PC-9 (cell line): ENCODE data around the gene GCLC. TPM values are rescaled to one million over a fixed set of nuclear protein-coding genes. Genes with fewer than 3 reads are reported as not detected.
"Not testable (repeated sequence)": the region's sequence is repeated elsewhere in the genome, so short reads cannot be mapped to it uniquely, and the experiment has no call there.

Experiments
- BruUV-seq: library from RNA; stranded (reverse); fragments of 400-500 nt; replicated peaks from 2 replicates; lab custom pipeline; 2021; lab: Mats Ljungman, UMichigan
- CTCF ChIA-PET: fragments of 300-600 bp; sonication (Branson Sonifier 250); formaldehyde crosslinking; loops from one replicate; lab custom pipeline; 2022; ENCODE audit warnings: antibody characterized with exemption; lab: Charles Lee
- POLR2A ChIA-PET: fragments of 300-600 bp; sonication (Branson Sonifier 250); formaldehyde crosslinking; loops from one replicate; lab custom pipeline; 2022; ENCODE audit warnings: antibody characterized with exemption; ENCODE audit not compliant: unreplicated experiment; lab: Charles Lee
- DNase-seq, 2 experiments: peaks; one replicate each; pipeline versions ENCODE4 v3.0.0 to v3.0.0-alpha.2; 2015 to 2022; ENCODE audit warnings: mixed read lengths in 1 of 2
- H2AFZ ChIP-seq: fragments of 200-600 bp; sonication (generic); 2 replicates; pipeline ENCODE4 v1.8.1; 2017; ENCODE audit warnings: antibody characterized with exemption
- H3F3A ChIP-seq: fragments of 200-600 bp; sonication (generic); 2 replicates; pipeline ENCODE4 v1.8.1; 2017; ENCODE audit warnings: antibody characterized with exemption, mild to moderate bottlenecking, low read depth; ENCODE audit not compliant: insufficient read depth
- H3K27ac ChIP-seq: fragments of 200-600 bp; sonication (generic); 2 replicates; pipeline ENCODE4 v1.6.1; 2016; ENCODE audit warnings: mixed run types
- H3K27me3 ChIP-seq: fragments of 200-600 bp; sonication (generic); 2 replicates; pipeline ENCODE4 v1.6.1; 2016; ENCODE audit warnings: low read depth, mixed run types; ENCODE audit not compliant: insufficient read depth
- H3K36me3 ChIP-seq: fragments of 200-600 bp; sonication (generic); 2 replicates; pipeline ENCODE4 v1.6.1; 2016; ENCODE audit warnings: low read depth, mixed run types
- H3K4me1 ChIP-seq: fragments of 200-600 bp; sonication (generic); replicated peaks from 2 replicates; pipeline ENCODE4 v1.6.1; 2016; ENCODE audit warnings: mixed run types; ENCODE audit not compliant: insufficient read depth
- H3K4me2 ChIP-seq: fragments of 200-600 bp; sonication (generic); 2 replicates; pipeline ENCODE4 v1.6.1; 2017; ENCODE audit warnings: mixed run types
- H3K4me3 ChIP-seq: fragments of 200-600 bp; sonication (generic); 2 replicates; pipeline ENCODE4 v1.6.1; 2016; ENCODE audit warnings: mixed run types
- H3K79me2 ChIP-seq: fragments of 200-600 bp; sonication (generic); 2 replicates; pipeline ENCODE4 v1.6.1; 2017; ENCODE audit warnings: low read depth, mixed run types
- H3K9me2 ChIP-seq: fragments of 200-600 bp; sonication (generic); 2 replicates; pipeline ENCODE4 v1.8.1; 2017; ENCODE audit warnings: mild to moderate bottlenecking; ENCODE audit not compliant: insufficient read depth
- H3K9me3 ChIP-seq: fragments of 200-600 bp; sonication (generic); 2 replicates; pipeline ENCODE4 v1.8.1; 2016; ENCODE audit warnings: low read depth; ENCODE audit not compliant: insufficient read depth
- H4K20me1 ChIP-seq: fragments of 200-600 bp; sonication (generic); 2 replicates; pipeline ENCODE4 v1.8.1; 2017; ENCODE audit not compliant: insufficient read depth
- EZH2 ChIP-seq: fragments of 200-600 bp; sonication (generic); IDR thresholded peaks from 2 replicates; pipeline ENCODE4 v1.8.0; 2017; ENCODE audit warnings: antibody characterized with exemption, low read depth
- intact Hi-C: fragments of 100-400 bp; cut with micrococcal nuclease; formaldehyde crosslinking; loops from one replicate; pipeline ENCODE4 v1.10.0; 2022; ENCODE audit not compliant: unreplicated experiment
- total RNA-seq: library from RNA; stranded (reverse); gene quantifications from 2 replicates; pipeline ENCODE4 v1.2.3, GENCODE V29; 2021
- TF ChIP-seq, protein P1 (sequence below): fragments of 200-600 bp; sonication (generic); conservative IDR thresholded peaks from 2 replicates; pipeline ENCODE4 v1.6.1; 2017; ENCODE audit warnings: mixed run types, antibody characterized with exemption, mild to moderate bottlenecking, moderate library complexity

The GCLC gene
- total RNA-seq, 1 experiment from 2014 or later: 213 TPM

DNA sequence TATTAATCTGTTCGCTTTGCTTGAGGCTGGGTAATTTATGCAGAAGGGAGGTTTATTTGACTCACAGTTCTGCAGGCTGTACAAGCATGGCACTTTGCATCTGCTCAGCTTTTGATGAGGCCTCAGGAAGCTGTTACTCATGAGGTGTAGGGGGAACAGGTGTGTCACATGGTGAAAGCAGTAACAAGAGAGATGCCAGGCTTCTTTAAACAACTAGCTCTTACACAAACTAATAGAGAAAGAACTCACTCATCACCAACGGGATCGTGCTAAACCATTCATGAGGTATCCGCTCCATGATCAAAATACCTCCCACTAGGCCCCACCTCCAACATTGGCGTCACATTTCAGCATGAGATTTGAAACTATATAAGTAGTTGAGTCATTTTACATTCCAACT is 34.4 kb upstream of the GCLC start:
- intact Hi-C loops: no loop called here
- H4K20me1 ChIP-seq: no peaks in the 10 kb centered on the region
- no TSS peak for BruUV-seq
- H3K9me2 ChIP-seq: no peaks in the 10 kb centered on the region
- no peaks in the 10 kb centered on the region for H3K9me3 ChIP-seq
- ChIA-PET POLR2A (no interaction called here), CTCF (no interaction called here)
- H2AFZ ChIP-seq: no peak overlapping the region
- no peak overlapping the region for H3K4me2 ChIP-seq
- no peaks in the 10 kb centered on the region for H3F3A ChIP-seq
- no peak overlapping the region for H3K4me3 ChIP-seq
- DNase-seq: no peak
- no peaks in the 10 kb centered on the region for H3K27me3 ChIP-seq
- TF ChIP-seq EZH2: no peak
- TF ChIP-seq, protein P1, sequence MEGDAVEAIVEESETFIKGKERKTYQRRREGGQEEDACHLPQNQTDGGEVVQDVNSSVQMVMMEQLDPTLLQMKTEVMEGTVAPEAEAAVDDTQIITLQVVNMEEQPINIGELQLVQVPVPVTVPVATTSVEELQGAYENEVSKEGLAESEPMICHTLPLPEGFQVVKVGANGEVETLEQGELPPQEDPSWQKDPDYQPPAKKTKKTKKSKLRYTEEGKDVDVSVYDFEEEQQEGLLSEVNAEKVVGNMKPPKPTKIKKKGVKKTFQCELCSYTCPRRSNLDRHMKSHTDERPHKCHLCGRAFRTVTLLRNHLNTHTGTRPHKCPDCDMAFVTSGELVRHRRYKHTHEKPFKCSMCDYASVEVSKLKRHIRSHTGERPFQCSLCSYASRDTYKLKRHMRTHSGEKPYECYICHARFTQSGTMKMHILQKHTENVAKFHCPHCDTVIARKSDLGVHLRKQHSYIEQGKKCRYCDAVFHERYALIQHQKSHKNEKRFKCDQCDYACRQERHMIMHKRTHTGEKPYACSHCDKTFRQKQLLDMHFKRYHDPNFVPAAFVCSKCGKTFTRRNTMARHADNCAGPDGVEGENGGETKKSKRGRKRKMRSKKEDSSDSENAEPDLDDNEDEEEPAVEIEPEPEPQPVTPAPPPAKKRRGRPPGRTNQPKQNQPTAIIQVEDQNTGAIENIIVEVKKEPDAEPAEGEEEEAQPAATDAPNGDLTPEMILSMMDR: no peak
- no peaks in the 10 kb centered on the region for H3K79me2 ChIP-seq
- no peaks in the 10 kb centered on the region for H3K36me3 ChIP-seq
- no peak overlapping the region for H3K27ac ChIP-seq
- H3K4me1 ChIP-seq: no peaks in the 10 kb centered on the region

DNA sequence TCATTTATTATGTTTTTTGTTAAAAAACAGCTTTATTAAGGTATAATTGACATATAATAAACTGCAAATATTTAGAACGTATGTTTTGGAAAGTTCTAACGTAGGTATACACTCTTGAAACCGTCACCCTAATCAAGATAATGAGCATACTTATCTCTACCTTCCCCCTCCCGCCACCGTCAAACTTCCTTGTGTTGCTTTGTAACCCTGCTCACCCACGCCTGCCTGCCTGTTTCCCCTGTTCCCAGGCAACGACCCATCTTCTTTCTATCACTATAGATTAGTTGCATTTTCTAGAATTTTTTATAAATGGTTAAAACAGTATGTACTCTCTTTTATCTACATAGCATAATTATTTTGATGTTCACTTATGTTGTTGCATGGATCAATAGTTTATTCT is 33.5 kb upstream of the GCLC start:
- TF ChIP-seq, protein P1: no peak
- TF ChIP-seq EZH2: no peak
- H3K36me3 ChIP-seq: no peaks in the 10 kb centered on the region
- H3K79me2 ChIP-seq: no peaks in the 10 kb centered on the region
- no peaks in the 10 kb centered on the region for H3K4me1 ChIP-seq
- H3K4me2 ChIP-seq: no peak overlapping the region
- no peaks in the 10 kb centered on the region for H3K9me2 ChIP-seq
- H2AFZ ChIP-seq: no peak overlapping the region
- H3K27me3 ChIP-seq: no peaks in the 10 kb centered on the region
- ChIA-PET POLR2A (no interaction called here), CTCF (no interaction called here)
- no peaks in the 10 kb centered on the region for H3K9me3 ChIP-seq
- no peak overlapping the region for H3K27ac ChIP-seq
- DNase-seq: no peak
- H4K20me1 ChIP-seq: no peaks in the 10 kb centered on the region
- BruUV-seq: no TSS peak
- intact Hi-C loops: no loop called here
- H3K4me3 ChIP-seq: no peak overlapping the region
- no peaks in the 10 kb centered on the region for H3F3A ChIP-seq

DNA sequence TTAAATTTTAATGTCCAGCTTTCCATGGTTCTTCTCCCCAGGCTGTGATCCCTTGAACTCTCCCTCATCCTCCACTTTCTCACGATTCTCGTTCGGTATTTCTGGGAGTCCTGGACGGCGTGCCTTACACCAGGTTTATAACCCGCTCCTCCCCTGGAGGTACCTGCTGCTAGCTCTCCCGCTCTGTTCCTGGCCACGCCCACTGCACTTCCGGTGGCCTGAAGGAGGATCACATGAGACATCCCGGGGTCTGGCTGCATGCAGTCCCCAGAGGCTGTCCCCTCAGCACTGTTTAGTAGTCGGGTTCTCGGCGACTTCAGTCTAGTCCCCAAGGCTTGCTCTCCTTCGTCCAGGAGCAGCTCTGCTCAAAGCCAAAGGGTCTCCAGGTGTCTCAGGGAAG is 28.4 kb upstream of the GCLC start:
- no peak overlapping the region for H3K4me2 ChIP-seq
- H3K4me1 ChIP-seq: no peaks in the 10 kb centered on the region
- no peaks in the 10 kb centered on the region for H3K9me3 ChIP-seq
- H3K27ac ChIP-seq: no peak overlapping the region
- H3K9me2 ChIP-seq: no peaks in the 10 kb centered on the region
- POLR2A ChIA-PET: no interaction called here
- no peaks in the 10 kb centered on the region for H3K79me2 ChIP-seq
- CTCF ChIA-PET: no interaction called here
- intact Hi-C loops: no loop called here
- H3K27me3 ChIP-seq: no peaks in the 10 kb centered on the region
- TF ChIP-seq, protein P1: no peak
- TF ChIP-seq EZH2: no peak
- no peak overlapping the region for H2AFZ ChIP-seq
- no peaks in the 10 kb centered on the region for H3F3A ChIP-seq
- BruUV-seq: no TSS peak
- H3K4me3 ChIP-seq: no peak overlapping the region
- H3K36me3 ChIP-seq: no peaks in the 10 kb centered on the region
- DNase-seq: no peak
- H4K20me1 ChIP-seq: no peaks in the 10 kb centered on the region

DNA sequence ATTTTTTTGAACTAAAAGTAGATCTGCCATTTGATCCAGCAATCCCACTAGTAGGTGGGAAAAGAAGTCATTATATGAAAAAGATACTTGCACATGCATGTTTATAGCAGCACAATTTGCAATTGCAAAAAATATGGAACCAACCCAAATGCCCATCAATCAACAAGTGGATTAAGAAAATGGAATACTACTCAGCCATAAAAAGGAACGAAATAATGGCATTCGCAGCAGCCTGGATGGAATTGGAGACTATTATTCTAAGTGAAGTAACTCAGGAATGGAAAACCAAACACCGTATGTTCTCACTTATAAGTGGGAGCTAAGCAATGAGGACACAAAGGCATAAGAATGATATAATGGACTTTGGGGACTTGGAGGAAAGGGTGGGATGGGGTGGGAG is 27.5 kb upstream of the GCLC start:
- H3K27ac ChIP-seq, H2AFZ ChIP-seq, H3K27me3 ChIP-seq, H3K79me2 ChIP-seq, H3K4me2 ChIP-seq, CTCF ChIA-PET, H3K9me2 ChIP-seq, H3K4me1 ChIP-seq, POLR2A ChIA-PET, H4K20me1 ChIP-seq, intact Hi-C loops, H3F3A ChIP-seq, BruUV-seq, H3K4me3 ChIP-seq, H3K36me3 ChIP-seq, DNase-seq, H3K9me3 ChIP-seq: not testable (repeated sequence)
